Measurements from ENCODE around the gene MALL. TPM values are rescaled to one million over a fixed set of nuclear protein-coding genes. Genes with fewer than 3 reads are reported as not detected.

The MALL gene
- total and polyA plus RNA-seq, 2 of the 8 experiments (the other 6 are each of a cell fraction or from before 2014, with no cell fraction given), result 3.9 to 8.0 TPM

- DNase-seq (ENCODE audit: low read depth in 1 of 2, low spot score in 2 of 2) (no peak), FAIRE-seq (no peak)
- Histone ChIP-seq H2BK15ac (ENCODE audit: low read length) (no peak overlapping the region), H2BK120ac (replicated peaks; ENCODE audit: low read depth, low read length) (no peak overlapping the region), H3K27ac (ENCODE audit: low read depth, low read length) (no peak overlapping the region), H3K36me3 (ENCODE audit: control insufficient read depth in 2 of 4, insufficient read depth in 4 of 4, low read length in 3 of 4) (no peaks in the 10 kb centered on the region), H3K27me3 (replicated peaks in 1 of 4; ENCODE audit: control insufficient read depth in 3 of 4, extremely low read depth in 1 of 4, insufficient read depth in 3 of 4, low read length in 3 of 4) (no peaks in the 10 kb centered on the region), H3K9ac (replicated peaks in 1 of 4; ENCODE audit: extremely low read depth in 1 of 4, low read depth in 3 of 4, low read length in 3 of 4) (no peak overlapping the region), H4K91ac (replicated peaks; ENCODE audit: insufficient read length, low read length) (no peak overlapping the region), H3K4me2 (ENCODE audit: insufficient read depth in 1 of 2, low read depth in 2 of 2, low read length in 2 of 2) (no peak overlapping the region), H3K4ac (replicated peaks; ENCODE audit: insufficient read length, low read depth, low read length) (no peak overlapping the region), H3K56ac (replicated peaks; ENCODE audit: insufficient read length, low read depth, low read length) (no peak overlapping the region), H3K23ac (ENCODE audit: insufficient read length) (no peak overlapping the region), H3K4me3 (ENCODE audit: extremely low read depth in 1 of 4, insufficient read depth in 2 of 4, low read depth in 3 of 4, low read length in 4 of 4) (no peak overlapping the region), H3K14ac (ENCODE audit: insufficient read length) (no peak overlapping the region), H2BK12ac (ENCODE audit: low read depth, low read length) (no peak overlapping the region), H2AFZ (ENCODE audit: low read length) (no peak overlapping the region), H4K20me1 (replicated peaks in 1 of 2; ENCODE audit: control insufficient read depth in 1 of 2, insufficient read depth in 2 of 2, low read length in 2 of 2) (no peaks in the 10 kb centered on the region), H3K79me1 (ENCODE audit: low read depth, low read length) (no peaks in the 10 kb centered on the region), H2BK5ac (ENCODE audit: low read depth, low read length) (no peak overlapping the region), H3K23me2 (ENCODE audit: low read depth, low read length) (no peaks in the 10 kb centered on the region), H2BK20ac (ENCODE audit: low read length) (no peak overlapping the region), H3K4me1 (replicated peaks in 1 of 4; ENCODE audit: control insufficient read depth in 3 of 4, insufficient read depth in 4 of 4, low read length in 3 of 4) (no peaks in the 10 kb centered on the region; a peak in 2 of 7 replicates), H3K9me3 (ENCODE audit: insufficient read depth in 2 of 2, low read depth in 1 of 2, low read length in 1 of 2) (no peaks in the 10 kb centered on the region), H3K79me2 (ENCODE audit: control insufficient read depth in 1 of 2, insufficient read depth in 2 of 2, low read length in 2 of 2) (no peaks in the 10 kb centered on the region), H4K5ac (ENCODE audit: insufficient read length, low read depth, low read length) (no peak overlapping the region), H3K18ac (ENCODE audit: extremely low read depth, low read length) (no peak overlapping the region), H2AK5ac (ENCODE audit: low read depth, low read length) (no peak overlapping the region), H4K8ac (ENCODE audit: extremely low read depth, insufficient read depth, low read length) (no peak overlapping the region)
- CTCF ChIA-PET (ENCODE audit: partially characterized antibody), result interaction anchor here (0.8 to 2.1 kb wide), 2 partner anchors 17 to 88 kb away, joined by 3 to 7 read pairs; partner anchors contain the start of gene MALL
- POLR2A ChIA-PET (ENCODE audit: partially characterized antibody), result no interaction called here
- 97% methylated on average over 6 of the region's 6 CpGs; no CpG with 5 or more reads in 1 of the 2 experiments for WGBS, 2 experiments (ENCODE audit: extremely low coverage in 1 of 2, insufficient coverage in 1 of 2, insufficient read length in 1 of 2, insufficient replicate concordance in 2 of 2, low coverage in 1 of 2, low lambda C conversion rate in 2 of 2, missing lambda C conversion rate in 1 of 2)
- TF ChIP-seq, protein P1, sequence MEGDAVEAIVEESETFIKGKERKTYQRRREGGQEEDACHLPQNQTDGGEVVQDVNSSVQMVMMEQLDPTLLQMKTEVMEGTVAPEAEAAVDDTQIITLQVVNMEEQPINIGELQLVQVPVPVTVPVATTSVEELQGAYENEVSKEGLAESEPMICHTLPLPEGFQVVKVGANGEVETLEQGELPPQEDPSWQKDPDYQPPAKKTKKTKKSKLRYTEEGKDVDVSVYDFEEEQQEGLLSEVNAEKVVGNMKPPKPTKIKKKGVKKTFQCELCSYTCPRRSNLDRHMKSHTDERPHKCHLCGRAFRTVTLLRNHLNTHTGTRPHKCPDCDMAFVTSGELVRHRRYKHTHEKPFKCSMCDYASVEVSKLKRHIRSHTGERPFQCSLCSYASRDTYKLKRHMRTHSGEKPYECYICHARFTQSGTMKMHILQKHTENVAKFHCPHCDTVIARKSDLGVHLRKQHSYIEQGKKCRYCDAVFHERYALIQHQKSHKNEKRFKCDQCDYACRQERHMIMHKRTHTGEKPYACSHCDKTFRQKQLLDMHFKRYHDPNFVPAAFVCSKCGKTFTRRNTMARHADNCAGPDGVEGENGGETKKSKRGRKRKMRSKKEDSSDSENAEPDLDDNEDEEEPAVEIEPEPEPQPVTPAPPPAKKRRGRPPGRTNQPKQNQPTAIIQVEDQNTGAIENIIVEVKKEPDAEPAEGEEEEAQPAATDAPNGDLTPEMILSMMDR (IDR thresholded peaks at IDR 0.05; ENCODE audit: control extremely low read depth in 1 of 3, insufficient read depth in 1 of 3, low read depth in 1 of 3, low read length in 3 of 3), result no peak
- no peak for TF ChIP-seq HDAC2 (IDR thresholded peaks at IDR 0.05; ENCODE audit: borderline replicate concordance in 1 of 2, low read depth in 2 of 2, low read length in 2 of 2)
- no peak for TF ChIP-seq CHD2 (IDR thresholded peaks at IDR 0.05; ENCODE audit: low read length)
- no peak for TF ChIP-seq YY1 (IDR thresholded peaks at IDR 0.05; ENCODE audit: low read depth, low read length)
- no peak for TF ChIP-seq POU5F1 (IDR thresholded peaks at IDR 0.05; ENCODE audit: low read depth, low read length)
- TF ChIP-seq, protein P2, sequence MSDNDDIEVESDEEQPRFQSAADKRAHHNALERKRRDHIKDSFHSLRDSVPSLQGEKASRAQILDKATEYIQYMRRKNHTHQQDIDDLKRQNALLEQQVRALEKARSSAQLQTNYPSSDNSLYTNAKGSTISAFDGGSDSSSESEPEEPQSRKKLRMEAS (IDR thresholded peaks at IDR 0.05), result no peak
- no peak for TF ChIP-seq ASH2L (IDR thresholded peaks at IDR 0.05; ENCODE audit: low read length)
- TF ChIP-seq JUND (IDR thresholded peaks at IDR 0.05; ENCODE audit: low read length), result no peak
- no peak for TF ChIP-seq RAD21 (IDR thresholded peaks at IDR 0.05 in 1 of 2, conservative IDR thresholded peaks at IDR 0.05 in 1 of 2; ENCODE audit: low read depth in 2 of 2, low read length in 2 of 2)
- TF ChIP-seq PHF8 (conservative IDR thresholded peaks at IDR 0.05; ENCODE audit: low read depth, low read length), result no peak
- no peak for TF ChIP-seq CBX8 (IDR thresholded peaks at IDR 0.05; ENCODE audit: borderline replicate concordance, low read depth, low read length)
These were observed 16.6 kb downstream of the MALL start for GRCh38 chr2:110099038-110099425.
